Measurements from ENCODE around the gene TRAPPC13. TPM values are rescaled to one million over a fixed set of nuclear protein-coding genes. Genes with fewer than 3 reads are reported as not detected.

The TRAPPC13 gene
- total RNA-seq, 1 experiment from 2014 or later: 28.2 TPM

GRCh38 chr5:65682148-65682547 is 57.3 kb downstream of the TRAPPC13 start:
- BruUV-seq (replicated peaks): no TSS peak
- Mint-ChIP-seq H3K4me3 (ENCODE audit: low read depth, unreplicated experiment) (no peak overlapping the region), H3K27me3 (ENCODE audit: unreplicated experiment) (no peaks in the 10 kb centered on the region), H3K9me3 (ENCODE audit: low read depth, unreplicated experiment) (no peaks in the 10 kb centered on the region), H3K4me1 (ENCODE audit: low read depth, unreplicated experiment) (no peaks in the 10 kb centered on the region), H3K36me3 (ENCODE audit: insufficient read depth, unreplicated experiment) (no peaks in the 10 kb centered on the region), H3K27ac (ENCODE audit: unreplicated experiment) (no peak overlapping the region)
- CTCF ChIA-PET: no interaction called here
- intact Hi-C loops (cut with micrococcal nuclease; ENCODE audit: unreplicated experiment): no loop called here
- DNase-seq: no peak
- TF ChIP-seq, protein P1, sequence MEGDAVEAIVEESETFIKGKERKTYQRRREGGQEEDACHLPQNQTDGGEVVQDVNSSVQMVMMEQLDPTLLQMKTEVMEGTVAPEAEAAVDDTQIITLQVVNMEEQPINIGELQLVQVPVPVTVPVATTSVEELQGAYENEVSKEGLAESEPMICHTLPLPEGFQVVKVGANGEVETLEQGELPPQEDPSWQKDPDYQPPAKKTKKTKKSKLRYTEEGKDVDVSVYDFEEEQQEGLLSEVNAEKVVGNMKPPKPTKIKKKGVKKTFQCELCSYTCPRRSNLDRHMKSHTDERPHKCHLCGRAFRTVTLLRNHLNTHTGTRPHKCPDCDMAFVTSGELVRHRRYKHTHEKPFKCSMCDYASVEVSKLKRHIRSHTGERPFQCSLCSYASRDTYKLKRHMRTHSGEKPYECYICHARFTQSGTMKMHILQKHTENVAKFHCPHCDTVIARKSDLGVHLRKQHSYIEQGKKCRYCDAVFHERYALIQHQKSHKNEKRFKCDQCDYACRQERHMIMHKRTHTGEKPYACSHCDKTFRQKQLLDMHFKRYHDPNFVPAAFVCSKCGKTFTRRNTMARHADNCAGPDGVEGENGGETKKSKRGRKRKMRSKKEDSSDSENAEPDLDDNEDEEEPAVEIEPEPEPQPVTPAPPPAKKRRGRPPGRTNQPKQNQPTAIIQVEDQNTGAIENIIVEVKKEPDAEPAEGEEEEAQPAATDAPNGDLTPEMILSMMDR (IDR thresholded peaks at IDR 0.05; ENCODE audit: unreplicated experiment): no peak

DNA sequence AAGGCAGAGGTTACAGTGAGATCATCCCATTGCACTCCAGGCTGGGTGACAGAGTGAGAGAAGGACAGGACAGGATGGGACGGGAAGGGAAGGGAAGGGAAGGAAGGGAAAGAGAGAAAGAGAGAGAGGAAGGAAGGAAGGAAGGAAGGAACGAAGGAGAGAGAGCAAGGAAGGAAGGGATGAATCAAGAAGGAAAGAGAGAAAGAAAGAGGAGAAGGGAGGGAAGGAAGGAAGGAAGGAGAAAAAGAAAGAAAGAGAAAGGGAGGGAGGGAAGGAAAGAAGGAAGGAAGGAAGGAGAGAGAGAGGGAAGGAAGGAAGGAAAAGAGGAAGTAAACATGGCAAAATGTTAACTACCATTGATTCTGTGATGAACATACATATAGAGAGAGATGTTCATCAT is 68.3 kb downstream of the TRAPPC13 start:
- Mint-ChIP-seq H3K4me3 (ENCODE audit: low read depth, unreplicated experiment) (no peak overlapping the region), H3K4me1 (ENCODE audit: low read depth, unreplicated experiment) (no peaks in the 10 kb centered on the region), H3K27me3 (ENCODE audit: unreplicated experiment) (no peaks in the 10 kb centered on the region), H3K36me3 (ENCODE audit: insufficient read depth, unreplicated experiment) (no peaks in the 10 kb centered on the region), H3K27ac (ENCODE audit: unreplicated experiment) (no peak overlapping the region), H3K9me3 (ENCODE audit: low read depth, unreplicated experiment) (no peaks in the 10 kb centered on the region)
- CTCF ChIA-PET: no interaction called here
- DNase-seq: no peak
- intact Hi-C loops (cut with micrococcal nuclease; ENCODE audit: unreplicated experiment): no loop called here
- TF ChIP-seq, protein P1 (IDR thresholded peaks at IDR 0.05; ENCODE audit: unreplicated experiment): no peak
- no TSS peak for BruUV-seq (replicated peaks)

DNA sequence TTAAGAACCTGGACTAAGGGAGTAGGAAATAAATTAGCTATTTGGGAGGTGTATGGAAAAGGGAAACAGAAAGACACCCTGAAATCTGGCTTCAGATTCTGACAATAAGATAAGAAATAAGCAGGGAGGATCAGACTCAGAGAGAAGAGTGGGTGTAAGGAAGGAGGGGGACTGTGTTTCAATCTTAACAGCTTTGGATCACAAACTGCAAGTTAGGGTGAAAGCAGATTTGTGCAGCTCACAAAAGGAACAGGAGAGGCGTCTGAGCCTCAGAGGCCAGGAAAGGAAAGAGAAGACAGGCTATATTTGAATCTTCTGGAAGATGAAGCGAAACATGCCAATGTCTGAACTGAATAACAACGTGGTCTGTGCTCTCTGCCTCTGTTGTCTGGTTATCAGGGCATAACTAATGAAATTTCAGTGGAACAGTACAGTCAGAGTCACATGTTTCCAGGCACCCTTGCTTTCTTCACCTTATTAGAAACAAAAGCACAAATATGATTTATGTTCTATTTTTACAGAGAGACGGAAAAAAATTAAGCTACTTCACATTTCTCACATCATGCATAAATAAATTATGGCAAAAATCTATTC is 70.4 kb downstream of the TRAPPC13 start:
- H3K36me3 Mint-ChIP-seq (ENCODE audit: insufficient read depth, unreplicated experiment): no peaks in the 10 kb centered on the region
- CTCF ChIA-PET: no interaction called here
- H3K27me3 Mint-ChIP-seq (ENCODE audit: unreplicated experiment): no peaks in the 10 kb centered on the region
- H3K9me3 Mint-ChIP-seq (ENCODE audit: low read depth, unreplicated experiment): no peaks in the 10 kb centered on the region
- no peaks in the 10 kb centered on the region for H3K4me1 Mint-ChIP-seq (ENCODE audit: low read depth, unreplicated experiment)
- TF ChIP-seq, protein P1 (IDR thresholded peaks at IDR 0.05; ENCODE audit: unreplicated experiment): no peak
- BruUV-seq (replicated peaks): no TSS peak
- no peak for DNase-seq
- H3K27ac Mint-ChIP-seq (ENCODE audit: unreplicated experiment): no peak overlapping the region
- intact Hi-C loops (cut with micrococcal nuclease; ENCODE audit: unreplicated experiment): no loop called here
- no peak overlapping the region for H3K4me3 Mint-ChIP-seq (ENCODE audit: low read depth, unreplicated experiment)

GRCh38 chr5:65695896-65696295 is 71.1 kb downstream of the TRAPPC13 start:
- H3K4me3 Mint-ChIP-seq (ENCODE audit: low read depth, unreplicated experiment): no peak overlapping the region
- H3K27ac Mint-ChIP-seq (ENCODE audit: unreplicated experiment): no peak overlapping the region
- CTCF ChIA-PET: no interaction called here
- DNase-seq: no peak
- no peaks in the 10 kb centered on the region for H3K4me1 Mint-ChIP-seq (ENCODE audit: low read depth, unreplicated experiment)
- intact Hi-C loops (cut with micrococcal nuclease; ENCODE audit: unreplicated experiment): no loop called here
- H3K27me3 Mint-ChIP-seq (ENCODE audit: unreplicated experiment): no peaks in the 10 kb centered on the region
- no peaks in the 10 kb centered on the region for H3K36me3 Mint-ChIP-seq (ENCODE audit: insufficient read depth, unreplicated experiment)
- H3K9me3 Mint-ChIP-seq (ENCODE audit: low read depth, unreplicated experiment): no peaks in the 10 kb centered on the region
- TF ChIP-seq, protein P1 (IDR thresholded peaks at IDR 0.05; ENCODE audit: unreplicated experiment): no peak
- BruUV-seq (replicated peaks): no TSS peak
